Inflammatory macrophage (primary cell): ENCODE measurements around the gene U2SURP.

Experiments used
- DNase-seq, 2 donors: peaks; one replicate each; pipeline ENCODE4 v3.0.0-alpha.2; 2020 to 2022

The U2SURP gene

GRCh38 chr3:143105170-143105569, 103.8 kb downstream of the U2SURP start:
- DNase-seq = no peak

- DNase-seq = no peak
Observed at GRCh38 chr3:143109861-143110260, 108.5 kb downstream of the U2SURP start.
